K562 (cell line): ENCODE results near the gene RBM5. TPM values are rescaled to one million over a fixed set of nuclear protein-coding genes. Genes with fewer than 3 reads are reported as not detected.

ENCODE experiments used
- ARID3A ChIP-seq: IDR thresholded peaks from 2 replicates; pipeline ENCODE4 v1.6.1; 2012; ENCODE audit warnings: low read depth, low read length, improper control_type of control experiment, borderline replicate concordance
- HSF4 ChIP-seq: fragments of 250-450 bp; sonication (Bioruptor Pico); IDR thresholded peaks from 2 replicates; pipeline ENCODE4 v2.1.2; 2022; ENCODE audit warnings: mild to moderate bottlenecking, moderate library complexity, borderline replicate concordance
- MAFG ChIP-seq: fragments of 450-650 bp; conservative IDR thresholded peaks from 2 replicates; pipeline ENCODE4 v1.6.1; 2016; ENCODE audit warnings: missing genetic modification characterization, missing compliant biosample characterization
- MNT ChIP-seq, 2 experiments: fragments of 450-650 bp; conservative IDR thresholded peaks; 2 replicates each; pipeline ENCODE4 v1.6.1; 2017; ENCODE audit warnings: mild to moderate bottlenecking in 2 of 2, moderate library complexity in 2 of 2
- MYNN ChIP-seq, 2 experiments: sonication (generic); formaldehyde crosslinking in 1 of 2; IDR thresholded peaks; 2 replicates each; pipeline versions ENCODE4 v1.5.0 to v1.6.1; 2016 to 2020; ENCODE audit warnings: antibody characterized with exemption in 1 of 2, missing genetic modification reagents in 1 of 2
- NFE2L1 ChIP-seq: fragments of 450-650 bp; IDR thresholded peaks from 2 replicates; pipeline ENCODE4 v1.6.1; 2016; ENCODE audit warnings: missing genetic modification characterization, low read depth, mild to moderate bottlenecking, missing compliant biosample characterization, moderate library complexity, borderline replicate concordance
- NFIC ChIP-seq: fragments of 450-650 bp; IDR thresholded peaks from 2 replicates; pipeline ENCODE4 v1.6.1; 2017; ENCODE audit warnings: mild to moderate bottlenecking, inconsistent platforms
- ZNF12 ChIP-seq: sonication (generic); formaldehyde crosslinking; IDR thresholded peaks from 2 replicates; pipeline ENCODE4 v1.4.0; 2020; ENCODE audit warnings: mild to moderate bottlenecking, missing genetic modification reagents
- ZNF318 ChIP-seq, 2 experiments: fragments of 450-650 bp; IDR thresholded peaks; 2 replicates each; pipeline ENCODE4 v1.6.1; 2016; ENCODE audit warnings: mild to moderate bottlenecking in 2 of 2, borderline replicate concordance in 1 of 2, low read depth in 1 of 2, moderate library complexity in 1 of 2
- ZNF695 ChIP-seq: fragments of 450-650 bp; formaldehyde crosslinking; IDR thresholded peaks from 2 replicates; pipeline ENCODE4 v1.4.0; 2020; ENCODE audit warnings: mild to moderate bottlenecking, moderate library complexity
- polyA plus RNA-seq, 8 experiments: library from polyadenylated mRNA; depleted of rRNA in 4 of 8; stranded (reverse) in 5 of 8; unstranded in 3 of 8; fragments of >200 nt; fragmentation: Nextera tagmentation in 2 of 8; fragmentation: Illumina TruSeq in 1 of 8; extraction: Ambion mirVana in 2 of 8; extraction: Trizol in 1 of 8; gene quantifications; 2 replicates each; pipeline versions ENCODE4 v1.2.1 to v1.2.3, GENCODE V29; 2011 to 2014; ENCODE audit warnings: inconsistent platforms in 1 of 8, missing spikeins in 1 of 8
- total RNA-seq, 7 experiments: library from RNA; depleted of rRNA in 6 of 7; stranded (reverse); fragments of >200 nt in 6 of 7; fragmentation: Illumina TruSeq in 2 of 7; extraction: Trizol in 2 of 7; gene quantifications; 2 replicates each; pipeline versions ENCODE4 v1.2.1 to v1.2.3, GENCODE V29; 2011 to 2021; ENCODE audit warnings: low replicate concordance in 1 of 7

Gene RBM5
- total and polyA plus RNA-seq, 9 of the 15 experiments (the other 6 are each of a cell fraction or from before 2014, with no cell fraction given): 24.5 to 153 (median 81.6) TPM

- TF ChIP-seq ARID3A: no peak
- no peak for TF ChIP-seq NFIC
- TF ChIP-seq ZNF695 (CRISPR knock-in tag): no peak
- TF ChIP-seq MYNN (IDR thresholded peaks at IDR 0.05): no peak
- no peak for TF ChIP-seq MYNN (CRISPR knock-in tag; IDR thresholded peaks at IDR 0.05)
- TF ChIP-seq MAFG (tag): no peak
- no peak for TF ChIP-seq ZNF318 (IDR thresholded peaks at IDR 0.05; ENCODE audit: borderline replicate concordance in 1 of 2, low read depth in 1 of 2)
- TF ChIP-seq NFE2L1 (tag): no peak
- TF ChIP-seq HSF4 (CRISPR knock-in tag): no peak
- no peak for TF ChIP-seq MNT (conservative IDR thresholded peaks at IDR 0.05)
- TF ChIP-seq ZNF12: no peak
These were observed 57.7 kb downstream of the RBM5 start (continued) for GRCh38 chr3:50146316-50146901.
